GM12878 (cell line): ENCODE data around the gene MS4A12.

Source experiments
- BMI1 ChIP-seq: fragments of 450-650 bp; IDR thresholded peaks from 2 replicates; pipeline ENCODE4 v1.6.1; 2016; ENCODE audit warnings: mild to moderate bottlenecking, moderate library complexity, borderline replicate concordance
- NR2F1 ChIP-seq: fragments of 450-650 bp; conservative IDR thresholded peaks from 2 replicates; pipeline ENCODE4 v1.6.1; 2017; ENCODE audit warnings: mild to moderate bottlenecking
- TAF1 ChIP-seq: IDR thresholded peaks from 2 replicates; pipeline ENCODE4 v1.6.1; 2011; ENCODE audit warnings: mild to moderate bottlenecking, low read depth, low read length, borderline replicate concordance
- TCF12 ChIP-seq: IDR thresholded peaks from 2 replicates; pipeline ENCODE4 v1.6.1; 2011; ENCODE audit warnings: low read depth, mild to moderate bottlenecking, low read length
- ZBED1 ChIP-seq: IDR thresholded peaks from 2 replicates; pipeline ENCODE4 v1.6.1; 2016; ENCODE audit warnings: borderline replicate concordance
- TF ChIP-seq, protein P1 (sequence below), 3 experiments: IDR thresholded peaks in 2 of 3; conservative IDR thresholded peaks in 1 of 3; 2 replicates each; pipeline ENCODE4 v1.5.1; 2011; ENCODE audit warnings: low read depth in 3 of 3, low read length in 3 of 3, mild to moderate bottlenecking in 3 of 3, control low read depth in 2 of 3, moderate library complexity in 2 of 3, inconsistent platforms in 1 of 3, mixed read lengths in 1 of 3; ENCODE audit not compliant: control insufficient read depth in 2 of 3, insufficient read depth in 1 of 3; ENCODE audit errors: extremely low read depth in 1 of 3
- TF ChIP-seq, protein P2 (sequence below): IDR thresholded peaks from 2 replicates; pipeline ENCODE4 v1.6.1; 2011; ENCODE audit warnings: low read depth, low read length, improper control_type of control experiment, borderline replicate concordance

DNA sequence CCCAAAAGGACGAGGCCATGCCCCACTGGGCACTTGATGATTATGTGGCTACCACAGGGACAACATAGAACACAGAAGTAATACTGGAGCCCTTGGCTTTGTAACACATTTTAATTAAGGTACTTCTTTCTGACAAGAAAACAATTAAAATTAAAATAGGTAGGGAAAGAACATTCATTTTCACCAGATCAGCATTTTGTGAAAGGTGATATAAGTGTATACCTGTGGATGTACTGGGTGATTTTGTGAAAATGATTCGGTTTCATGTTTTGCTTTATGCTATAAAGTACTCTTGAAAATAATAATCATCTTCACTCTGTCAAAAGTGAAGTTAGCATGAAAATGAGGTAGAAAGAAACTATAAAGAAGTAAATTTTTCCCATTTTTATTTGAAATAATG, 876 bp downstream of the MS4A12 start:
- TF ChIP-seq, protein P1, sequence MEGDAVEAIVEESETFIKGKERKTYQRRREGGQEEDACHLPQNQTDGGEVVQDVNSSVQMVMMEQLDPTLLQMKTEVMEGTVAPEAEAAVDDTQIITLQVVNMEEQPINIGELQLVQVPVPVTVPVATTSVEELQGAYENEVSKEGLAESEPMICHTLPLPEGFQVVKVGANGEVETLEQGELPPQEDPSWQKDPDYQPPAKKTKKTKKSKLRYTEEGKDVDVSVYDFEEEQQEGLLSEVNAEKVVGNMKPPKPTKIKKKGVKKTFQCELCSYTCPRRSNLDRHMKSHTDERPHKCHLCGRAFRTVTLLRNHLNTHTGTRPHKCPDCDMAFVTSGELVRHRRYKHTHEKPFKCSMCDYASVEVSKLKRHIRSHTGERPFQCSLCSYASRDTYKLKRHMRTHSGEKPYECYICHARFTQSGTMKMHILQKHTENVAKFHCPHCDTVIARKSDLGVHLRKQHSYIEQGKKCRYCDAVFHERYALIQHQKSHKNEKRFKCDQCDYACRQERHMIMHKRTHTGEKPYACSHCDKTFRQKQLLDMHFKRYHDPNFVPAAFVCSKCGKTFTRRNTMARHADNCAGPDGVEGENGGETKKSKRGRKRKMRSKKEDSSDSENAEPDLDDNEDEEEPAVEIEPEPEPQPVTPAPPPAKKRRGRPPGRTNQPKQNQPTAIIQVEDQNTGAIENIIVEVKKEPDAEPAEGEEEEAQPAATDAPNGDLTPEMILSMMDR (IDR thresholded peaks at IDR 0.05 in 2 of 3, conservative IDR thresholded peaks at IDR 0.05 in 1 of 3; ENCODE audit: control insufficient read depth in 2 of 3, extremely low read depth in 1 of 3, insufficient read depth in 1 of 3, low read depth in 3 of 3, low read length in 3 of 3), result no peak
- no peak for TF ChIP-seq NR2F1
- no peak for TF ChIP-seq BMI1
- no peak for TF ChIP-seq TCF12
- no peak for TF ChIP-seq TAF1
- no peak for TF ChIP-seq ZBED1
- TF ChIP-seq, protein P2, sequence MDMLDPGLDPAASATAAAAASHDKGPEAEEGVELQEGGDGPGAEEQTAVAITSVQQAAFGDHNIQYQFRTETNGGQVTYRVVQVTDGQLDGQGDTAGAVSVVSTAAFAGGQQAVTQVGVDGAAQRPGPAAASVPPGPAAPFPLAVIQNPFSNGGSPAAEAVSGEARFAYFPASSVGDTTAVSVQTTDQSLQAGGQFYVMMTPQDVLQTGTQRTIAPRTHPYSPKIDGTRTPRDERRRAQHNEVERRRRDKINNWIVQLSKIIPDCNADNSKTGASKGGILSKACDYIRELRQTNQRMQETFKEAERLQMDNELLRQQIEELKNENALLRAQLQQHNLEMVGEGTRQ, result no peak
